Large intestine (tissue), 3 donors: ENCODE measurements around the gene MCCD1. TPM values are rescaled to one million over a fixed set of nuclear protein-coding genes. Genes with fewer than 3 reads are reported as not detected.
A peak's percentile ranks its signal among the peaks of the same experiment; 100 is the strongest.
"Not testable (repeated sequence)": the region's sequence is repeated elsewhere in the genome, so short reads cannot be mapped to it uniquely, and the experiment has no call there.

Experiments
- DNase-seq, 2 donors: peaks; one replicate each; pipeline versions ENCODE4 v3.0.0 to v3.0.0-alpha.2; 2013
- H3K27ac ChIP-seq: one replicate; pipeline ENCODE4 v1.5.1; 2013; ENCODE audit warnings: low read length
- H3K27me3 ChIP-seq: 2 replicates; pipeline ENCODE4 v1.6.1; 2013; ENCODE audit warnings: low read length; ENCODE audit not compliant: control insufficient read depth, insufficient read depth
- H3K36me3 ChIP-seq: 2 replicates; pipeline ENCODE4 v1.6.1; 2013; ENCODE audit warnings: low read length; ENCODE audit not compliant: control insufficient read depth, insufficient read depth
- H3K4me1 ChIP-seq: one replicate; pipeline ENCODE4 v1.6.1; 2013; ENCODE audit warnings: low read length; ENCODE audit not compliant: control insufficient read depth, insufficient read depth
- H3K4me3 ChIP-seq: one replicate; pipeline ENCODE4 v1.5.1; 2013; ENCODE audit warnings: low read length
- H3K9me3 ChIP-seq: one replicate; pipeline ENCODE4 v1.6.1; 2013; ENCODE audit warnings: mild to moderate bottlenecking, low read depth, low read length, moderate library complexity; ENCODE audit not compliant: control insufficient read depth
- WGBS: methylation state at CpG from one replicate; pipeline ENCODE4 v1.1.5; 2013; ENCODE audit warnings: low lambda C conversion rate; ENCODE audit not compliant: insufficient coverage; 5-methylcytosine and 5-hydroxymethylcytosine counted together
- polyA plus RNA-seq: library from polyadenylated mRNA; unstranded; fragments of 120-200 nt; gene quantifications from one replicate; pipeline ENCODE4 v1.2.1, GENCODE V29; 2013

MCCD1 gene
- polyA plus RNA-seq, 1 donor = not detected

- H3K9me3 ChIP-seq = no peaks in the 10 kb centered on the region
- H3K4me1 ChIP-seq = peaks cover 19% of the 10 kb centered on the region
- no peak overlapping the region for H3K27ac ChIP-seq
- no peak for DNase-seq
- H3K27me3 ChIP-seq = peaks cover 21% of the 10 kb centered on the region
- no CpG with 5 or more reads among the region's 16 CpGs for WGBS
- H3K36me3 ChIP-seq = no peaks in the 10 kb centered on the region
- no peak overlapping the region for H3K4me3 ChIP-seq
Measured at GRCh38 chr6:31490115-31490873, 38.5 kb upstream of the MCCD1 start.

GRCh38 chr6:31493550-31493874 is 35.2 kb upstream of the MCCD1 start:
- not testable (repeated sequence) for H3K36me3 ChIP-seq, H3K9me3 ChIP-seq, H3K4me3 ChIP-seq, H3K27ac ChIP-seq, DNase-seq
- Histone ChIP-seq H3K4me1 (peaks cover 22% of the 10 kb centered on the region), H3K27me3 (peaks cover 52% of the 10 kb centered on the region)
- 0% methylated on average over 2 of the region's 2 CpGs for WGBS

- Histone ChIP-seq H3K27me3 (peaks cover 58% of the 10 kb centered on the region), H3K27ac (no peak overlapping the region), H3K4me3 (peak overlapping the region; percentile 46), H3K9me3 (peaks cover 6% of the 10 kb centered on the region), H3K36me3 (no peaks in the 10 kb centered on the region), H3K4me1 (peaks cover 22% of the 10 kb centered on the region)
- DNase-seq = peak; percentile 44 to 72
- no CpG with 5 or more reads among the region's 58 CpGs for WGBS
Measured at GRCh38 chr6:31493875-31494694, 34.7 kb upstream of the MCCD1 start.

GRCh38 chr6:31495580-31495979 is 33.2 kb upstream of the MCCD1 start:
- WGBS = 80% methylated on average over 1 of the region's 2 CpGs
- Histone ChIP-seq H3K4me1 (peaks cover 12% of the 10 kb centered on the region), H3K36me3 (no peaks in the 10 kb centered on the region), H3K9me3 (peaks cover 6% of the 10 kb centered on the region), H3K27ac (no peak overlapping the region), H3K27me3 (peaks cover 66% of the 10 kb centered on the region), H3K4me3 (no peak overlapping the region)
- no peak for DNase-seq

- Histone ChIP-seq H3K4me1 (peaks cover 12% of the 10 kb centered on the region), H3K27me3 (peaks cover 69% of the 10 kb centered on the region)
- WGBS = no CpG with 5 or more reads among the region's 4 CpGs
- not testable (repeated sequence) for H3K4me3 ChIP-seq, DNase-seq, H3K36me3 ChIP-seq, H3K27ac ChIP-seq, H3K9me3 ChIP-seq
Measured at GRCh38 chr6:31496826-31497225, 31.9 kb upstream of the MCCD1 start.

GRCh38 chr6:31497531-31498476 is 31.0 kb upstream of the MCCD1 start, which contains the start of gene MICB:
Gene MICB (plus strand): TSS chr6:31498145. CDS start chr6:31498194, 49 bp downstream.
- peak in 1 of 2 donors; percentile 49 for DNase-seq
- Histone ChIP-seq H3K27ac (no peak within 1 kb of the TSS), H3K36me3 (no peaks in the 10 kb centered on the region), H3K27me3 (peaks cover 67% of the 10 kb centered on the region), H3K4me1 (peaks cover 12% of the 10 kb centered on the region), H3K4me3 (peak within 1 kb of the TSS; percentile 18), H3K9me3 (peaks cover 6% of the 10 kb centered on the region)
- WGBS = no CpG with 5 or more reads among the region's 64 CpGs

- no peaks in the 10 kb centered on the region for H3K36me3 ChIP-seq
- H3K27ac ChIP-seq = no peak overlapping the region
- no peak overlapping the region for H3K4me3 ChIP-seq
- H3K9me3 ChIP-seq = peaks cover 6% of the 10 kb centered on the region
- H3K4me1 ChIP-seq = peaks cover 11% of the 10 kb centered on the region
- H3K27me3 ChIP-seq = peaks cover 65% of the 10 kb centered on the region
- DNase-seq = peak in 1 of 2 donors; percentile 3
- no CpG with 5 or more reads among the region's 21 CpGs for WGBS
Measured at GRCh38 chr6:31498748-31499147, 30.0 kb upstream of the MCCD1 start.

- not testable (repeated sequence) for H3K4me3 ChIP-seq, H3K27ac ChIP-seq, H3K4me1 ChIP-seq, H3K36me3 ChIP-seq, DNase-seq, H3K9me3 ChIP-seq
- H3K27me3 ChIP-seq = peaks cover 57% of the 10 kb centered on the region
- WGBS = no CpG with 5 or more reads among the region's 2 CpGs
Measured at GRCh38 chr6:31499648-31500047, 29.1 kb upstream of the MCCD1 start.

GRCh38 chr6:31502586-31502985 is 26.2 kb upstream of the MCCD1 start:
- DNase-seq = no peak
- Histone ChIP-seq H3K4me3 (no peak overlapping the region), H3K27ac (no peak overlapping the region), H3K4me1 (peaks cover 4% of the 10 kb centered on the region), H3K36me3 (no peaks in the 10 kb centered on the region), H3K27me3 (peaks cover 47% of the 10 kb centered on the region), H3K9me3 (peaks cover 6% of the 10 kb centered on the region)

GRCh38 chr6:31509036-31509435 is 19.7 kb upstream of the MCCD1 start:
- not testable (repeated sequence) for DNase-seq, H3K4me3 ChIP-seq, H3K27ac ChIP-seq, H3K9me3 ChIP-seq, H3K36me3 ChIP-seq, H3K4me1 ChIP-seq
- no CpG with 5 or more reads among the region's 2 CpGs for WGBS
- H3K27me3 ChIP-seq = peaks cover 30% of the 10 kb centered on the region
